ENCODE data around the gene ATG13. TPM values are rescaled to one million over a fixed set of nuclear protein-coding genes. Genes with fewer than 3 reads are reported as not detected.

Gene ATG13
- total and polyA plus RNA-seq, 2 of the 4 experiments (the other 2 are of a cell fraction) = 43.0 to 49.7 TPM

DNA sequence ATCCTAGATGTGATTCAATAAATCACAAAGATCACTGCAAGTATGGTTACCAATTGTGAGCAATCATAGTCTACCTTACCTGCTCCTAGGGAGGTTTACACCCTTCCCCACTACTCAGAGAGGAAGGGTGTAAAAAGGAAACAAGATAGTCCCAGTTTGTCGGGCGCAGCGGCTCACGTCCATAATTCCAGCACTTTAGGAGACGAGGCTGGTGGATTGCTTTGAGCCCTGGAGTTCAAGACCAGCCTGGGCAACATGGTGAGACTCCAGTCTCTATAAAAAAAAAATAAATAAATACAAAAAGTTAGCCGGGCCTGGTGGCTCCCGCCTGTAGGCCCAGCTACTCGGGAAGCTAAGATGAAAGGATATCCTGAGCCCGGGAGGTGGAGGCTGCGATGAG, 22.6 kb upstream of the ATG13 start:
- POLR2A ChIA-PET (ENCODE audit: unreplicated experiment) = no interaction called here
- Histone ChIP-seq H3K56ac (ENCODE audit: extremely low read depth, insufficient read depth, low read length) (no peak overlapping the region), H3K79me1 (ENCODE audit: low read depth in 1 of 2, low read length in 2 of 2) (peaks cover 4 to 23% of the 10 kb centered on the region in 2 experiments; a peak in 3 of 4 replicates), H3K9me3 (ENCODE audit: control insufficient read depth, insufficient read depth, low read length) (no peaks in the 10 kb centered on the region), H3K23ac (ENCODE audit: low read depth, low read length) (no peak overlapping the region), H3K18ac (ENCODE audit: low read depth, low read length) (no peak overlapping the region), H3K4me1 (ENCODE audit: control insufficient read depth, insufficient read depth, low read length) (peaks cover 4% of the 10 kb centered on the region; the same call in 1 of the 2 replicates), H3K4me2 (ENCODE audit: low read depth, low read length) (no peak overlapping the region), H3K4ac (ENCODE audit: low read depth, low read length) (no peak overlapping the region), H4K5ac (ENCODE audit: low read depth, low read length) (peak overlapping the region; percentile 83; the same call in 1 of the 2 replicates), H3K14ac (replicated peaks; ENCODE audit: low read depth, low read length) (no peak overlapping the region), H2BK120ac (ENCODE audit: low read depth, low read length) (no peak overlapping the region), H4K91ac (ENCODE audit: insufficient read depth, low read depth, low read length) (no peak overlapping the region), H2AK5ac (ENCODE audit: low read depth, low read length) (peak overlapping the region; percentile 5; the same call in 1 of the 2 replicates), H3K27me3 (ENCODE audit: control insufficient read depth, insufficient read depth, low read length) (no peaks in the 10 kb centered on the region), H2AK9ac (replicated peaks; ENCODE audit: low read depth, low read length, poor library complexity) (no peak overlapping the region), H3K27ac (ENCODE audit: insufficient read depth, low read length) (no peak overlapping the region), H4K20me1 (ENCODE audit: insufficient read depth, low read length) (peaks cover 14% of the 10 kb centered on the region), H2AFZ (replicated peaks; ENCODE audit: low read length, poor library complexity) (no peak overlapping the region), H3K9ac (ENCODE audit: low read depth, low read length) (no peak overlapping the region), H2BK5ac (ENCODE audit: low read depth, low read length, poor library complexity, severe bottlenecking) (no peak overlapping the region), H3K4me3 (ENCODE audit: insufficient read depth, low read depth, low read length) (no peak overlapping the region), H2BK15ac (ENCODE audit: low read depth, low read length) (no peak overlapping the region), H3K9me1 (ENCODE audit: insufficient read depth, low read length) (no peaks in the 10 kb centered on the region), H3K36me3 (ENCODE audit: control insufficient read depth, insufficient read depth, low read length) (no peaks in the 10 kb centered on the region), H2BK20ac (ENCODE audit: low read depth, low read length) (no peak overlapping the region), H4K8ac (ENCODE audit: low read depth in 2 of 2, low read length in 2 of 2) (peak overlapping the region; percentile 71 to 89; a peak in 3 of 4 replicates)
- in situ Hi-C loops (cut with MboI; ENCODE audit: low sequenced_read_pairs) = no loop called here
- BruUV-seq (replicated peaks) = no TSS peak
- DNase-seq (no peak), ATAC-seq (ENCODE audit: low read depth) (no peak)
- dilution Hi-C loops (cut with HindIII; ENCODE audit: low sequenced_read_pairs, unreplicated experiment) = no loop called here
- CTCF ChIA-PET = interaction anchor here (0.6 kb wide), 2 partner anchors 31 to 355 kb away, joined by 4 to 7 read pairs; no protein-coding TSS in a partner anchor
- intact Hi-C loops (cut with micrococcal nuclease) = no loop called here
- no CpG with 5 or more reads among the region's 10 CpGs for WGBS, 2 experiments (ENCODE audit: extremely low coverage in 2 of 2, insufficient read length in 1 of 2)
- TF ChIP-seq BHLHE40 (IDR thresholded peaks at IDR 0.05; ENCODE audit: low read depth, low read length) = no peak
- TF ChIP-seq CEBPB (IDR thresholded peaks at IDR 0.05; ENCODE audit: low read depth, low read length) = no peak
- TF ChIP-seq, protein P1, sequence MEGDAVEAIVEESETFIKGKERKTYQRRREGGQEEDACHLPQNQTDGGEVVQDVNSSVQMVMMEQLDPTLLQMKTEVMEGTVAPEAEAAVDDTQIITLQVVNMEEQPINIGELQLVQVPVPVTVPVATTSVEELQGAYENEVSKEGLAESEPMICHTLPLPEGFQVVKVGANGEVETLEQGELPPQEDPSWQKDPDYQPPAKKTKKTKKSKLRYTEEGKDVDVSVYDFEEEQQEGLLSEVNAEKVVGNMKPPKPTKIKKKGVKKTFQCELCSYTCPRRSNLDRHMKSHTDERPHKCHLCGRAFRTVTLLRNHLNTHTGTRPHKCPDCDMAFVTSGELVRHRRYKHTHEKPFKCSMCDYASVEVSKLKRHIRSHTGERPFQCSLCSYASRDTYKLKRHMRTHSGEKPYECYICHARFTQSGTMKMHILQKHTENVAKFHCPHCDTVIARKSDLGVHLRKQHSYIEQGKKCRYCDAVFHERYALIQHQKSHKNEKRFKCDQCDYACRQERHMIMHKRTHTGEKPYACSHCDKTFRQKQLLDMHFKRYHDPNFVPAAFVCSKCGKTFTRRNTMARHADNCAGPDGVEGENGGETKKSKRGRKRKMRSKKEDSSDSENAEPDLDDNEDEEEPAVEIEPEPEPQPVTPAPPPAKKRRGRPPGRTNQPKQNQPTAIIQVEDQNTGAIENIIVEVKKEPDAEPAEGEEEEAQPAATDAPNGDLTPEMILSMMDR (conservative IDR thresholded peaks at IDR 0.05; ENCODE audit: low read depth, low read length) = no peak
- no peak for TF ChIP-seq CHD1 (IDR thresholded peaks at IDR 0.05; ENCODE audit: low read depth, low read length)
- TF ChIP-seq RFX5 (IDR thresholded peaks at IDR 0.05; ENCODE audit: low read depth, low read length) = no peak
- TF ChIP-seq RAD21 (IDR thresholded peaks at IDR 0.05; ENCODE audit: low read length) = no peak
- TF ChIP-seq POLR2A (IDR thresholded peaks at IDR 0.05; ENCODE audit: low read depth, low read length) = no peak
- no peak for TF ChIP-seq USF2 (IDR thresholded peaks at IDR 0.05; ENCODE audit: low read depth, low read length)

All from IMR-90 (cell line).